Esophagus (tissue), 2 donors: Measurements from ENCODE around the gene AKIP1. TPM values are rescaled to one million over a fixed set of nuclear protein-coding genes. Genes with fewer than 3 reads are reported as not detected.

Experiments used
- polyA plus RNA-seq, 2 donors: library from polyadenylated mRNA; stranded (reverse); fragments of 200-250 nt; gene quantifications; one replicate each; pipeline ENCODE4 v1.2.3, GENCODE V29; 2013
- donor health status: healthy with polysubstance abuse.
- donor health status: Bipolar disorder and iron deficiency.

AKIP1 gene
- polyA plus RNA-seq, 2 donors: 10.6 to 17.8 TPM

Other genes starting within 250 kb of the AKIP1 start
- gene TRIM66, start 228.5 kb upstream of the AKIP1 start, polyA plus RNA-seq: 1 to 10 TPM; 2.0 to 4.8 TPM
- 1,000 to 10,000 TPM; 2,629 to 4,238 TPM for gene RPL27A, start 228.4 kb upstream of the AKIP1 start, polyA plus RNA-seq
- gene C11orf16, start 21.8 kb downstream of the AKIP1 start, polyA plus RNA-seq: not detected
- gene ASCL3, start 31.8 kb downstream of the AKIP1 start, polyA plus RNA-seq: not detected
- gene TMEM9B, start 53.3 kb downstream of the AKIP1 start, polyA plus RNA-seq: 10 to 100 TPM; 29.6 to 52.1 TPM
- gene NRIP3, start 92.8 kb downstream of the AKIP1 start, polyA plus RNA-seq: under 1 TPM; 0.08 to 0.22 TPM
- 1 to 10 TPM in 1 of 2 donors, under 1 TPM in 1; 0.84 to 4.6 TPM for gene SCUBE2, start 180.4 kb downstream of the AKIP1 start, polyA plus RNA-seq